GM12878 (cell line): Measurements from ENCODE around the gene DIP2C. TPM values are rescaled to one million over a fixed set of nuclear protein-coding genes. Genes with fewer than 3 reads are reported as not detected.

ENCODE experiments used
- ATAC-seq: fragments of 200-7000 bp; cut with Tn5 transposase; 3 replicates; pipeline ENCODE4 v1.9.1; 2020; ENCODE audit warnings: mild to moderate bottlenecking, moderate library complexity
- BruUV-seq: library from RNA; stranded (reverse); fragments of 400-500 nt; replicated peaks from 2 replicates; lab custom pipeline; 2021; lab: Mats Ljungman, UMichigan
- CTCF ChIA-PET: fragments of 300-600 bp; sonication (Branson Sonifier 250); formaldehyde crosslinking; extraction: SDS; loops from one replicate; lab custom pipeline; 2021; ENCODE audit warnings: inconsistent platforms; lab: Yijun Ruan, JAX
- POLR2A ChIA-PET: fragments of 350-600 bp; formaldehyde crosslinking; extraction: SDS; loops from one replicate; lab custom pipeline; 2021; ENCODE audit warnings: inconsistent platforms; lab: Charles Lee
- RAD21 ChIA-PET: fragments of 300-600 bp; sonication (Branson Sonifier 250); formaldehyde crosslinking; loops from one replicate; lab custom pipeline; 2023; ENCODE audit warnings: antibody characterized with exemption; ENCODE audit not compliant: unreplicated experiment; lab: Charles Lee
- SMC1A ChIA-PET: fragments of 300-600 bp; sonication (Branson Sonifier 250); formaldehyde crosslinking; loops from one replicate; lab custom pipeline; 2023; ENCODE audit not compliant: unreplicated experiment, uncharacterized antibody; lab: Charles Lee
- DNase-seq: peaks from one replicate; pipeline ENCODE4 v3.0.0-alpha.2; 2011; ENCODE audit warnings: low read depth, low spot score
- FAIRE-seq: peaks from 3 replicates; lab custom pipeline; 2011; peaks lifted over from hg19 to GRCh38; lab: Jason Lieb, UNC
- H2AFZ ChIP-seq: 2 replicates; pipeline ENCODE4 v1.6.0; 2011; ENCODE audit warnings: low read depth, low read length, control low read depth; ENCODE audit not compliant: control insufficient read depth
- H3K27ac ChIP-seq: 2 replicates; pipeline ENCODE4 v1.5.1; 2011; ENCODE audit warnings: control low read depth; ENCODE audit not compliant: control insufficient read depth, insufficient read depth
- H3K27me3 ChIP-seq, 2 experiments: replicated peaks in 1 of 2; 2 replicates each; pipeline versions ENCODE4 v1.6.0 to v1.6.1; 2011; ENCODE audit warnings: low read length in 1 of 2; ENCODE audit not compliant: control insufficient read depth in 2 of 2, insufficient read depth in 2 of 2
- H3K36me3 ChIP-seq, 2 experiments: 2 replicates each; pipeline ENCODE4 v1.5.1; 2011; ENCODE audit warnings: low read length in 1 of 2; ENCODE audit not compliant: control insufficient read depth in 2 of 2, insufficient read depth in 2 of 2
- H3K4me1 ChIP-seq: 2 replicates; pipeline ENCODE4 v1.6.1; 2011; ENCODE audit warnings: mild to moderate bottlenecking, low read length, moderate library complexity, mixed read lengths; ENCODE audit not compliant: control insufficient read depth, insufficient read depth
- H3K4me2 ChIP-seq: 2 replicates; pipeline ENCODE4 v1.6.0; 2011; ENCODE audit warnings: control low read depth; ENCODE audit not compliant: control insufficient read depth, insufficient read depth
- H3K4me3 ChIP-seq: fragments of 200-600 bp; sonication (generic); 2 replicates; pipeline ENCODE4 v1.5.1; 2016
- H3K79me2 ChIP-seq: 2 replicates; pipeline ENCODE4 v1.6.0; 2011; ENCODE audit warnings: low read length; ENCODE audit not compliant: control insufficient read depth, insufficient read depth
- H3K9ac ChIP-seq: 2 replicates; pipeline ENCODE4 v1.8.0; 2011; ENCODE audit warnings: low read length, control low read depth, mixed read lengths; ENCODE audit not compliant: control insufficient read depth, insufficient read depth
- H3K9me3 ChIP-seq: replicated peaks from 3 replicates; pipeline ENCODE4 v1.5.1; 2011; ENCODE audit warnings: mild to moderate bottlenecking, low read length; ENCODE audit not compliant: control insufficient read depth, insufficient read depth
- H4K20me1 ChIP-seq: 2 replicates; pipeline ENCODE4 v1.6.0; 2011; ENCODE audit not compliant: control insufficient read depth, insufficient read depth
- BRCA1 ChIP-seq: IDR thresholded peaks from 2 replicates; pipeline ENCODE4 v1.6.1; 2011; ENCODE audit warnings: low read depth, low read length, improper control_type of control experiment
- CEBPB ChIP-seq, 2 experiments: fragments of 150-350 bp in 1 of 2; IDR thresholded peaks; 2 replicates each; pipeline ENCODE4 v1.6.1; 2012 to 2014; ENCODE audit warnings: low read depth in 2 of 2, low read length in 2 of 2, borderline replicate concordance in 1 of 2, inconsistent platforms in 1 of 2
- CHD1 ChIP-seq: IDR thresholded peaks from 2 replicates; pipeline ENCODE4 v1.6.1; 2012; ENCODE audit warnings: low read depth, low read length, improper control_type of control experiment
- GABPA ChIP-seq: IDR thresholded peaks from 2 replicates; pipeline ENCODE4 v1.6.1; 2014; ENCODE audit warnings: antibody characterized with exemption, low read depth, mild to moderate bottlenecking, inconsistent platforms
- MTA3 ChIP-seq: IDR thresholded peaks from 2 replicates; pipeline ENCODE4 v1.6.1; 2012; ENCODE audit warnings: low read length, inconsistent platforms, borderline replicate concordance
- NKRF ChIP-seq: fragments of 450-650 bp; conservative IDR thresholded peaks from 2 replicates; pipeline ENCODE4 v1.6.1; 2017; ENCODE audit warnings: mild to moderate bottlenecking, moderate library complexity
- RFX5 ChIP-seq: IDR thresholded peaks from 2 replicates; pipeline ENCODE4 v1.6.1; 2011; ENCODE audit warnings: low read depth, low read length, improper control_type of control experiment
- SP1 ChIP-seq: IDR thresholded peaks from one replicate; pipeline ENCODE4 v1.6.1; 2011; ENCODE audit warnings: low read depth, low read length
- STAT3 ChIP-seq: IDR thresholded peaks from 2 replicates; pipeline ENCODE4 v1.6.1; 2011; ENCODE audit warnings: low read depth, low read length, improper control_type of control experiment
- TAF1 ChIP-seq: IDR thresholded peaks from 2 replicates; pipeline ENCODE4 v1.6.1; 2011; ENCODE audit warnings: mild to moderate bottlenecking, low read depth, low read length, borderline replicate concordance
- TARDBP ChIP-seq: IDR thresholded peaks from 2 replicates; pipeline ENCODE4 v1.6.1; 2016; ENCODE audit warnings: borderline replicate concordance
- WRNIP1 ChIP-seq: IDR thresholded peaks from 2 replicates; pipeline ENCODE4 v1.6.1; 2011; ENCODE audit warnings: low read depth, low read length, improper control_type of control experiment, borderline replicate concordance
- WGBS: methylation state at CpG from one replicate; pipeline ENCODE4 v1.1.6; 2016; ENCODE audit warnings: low lambda C conversion rate; ENCODE audit not compliant: insufficient replicate concordance, insufficient coverage; ENCODE audit errors: missing lambda C conversion rate; 5-methylcytosine and 5-hydroxymethylcytosine counted together
- in situ Hi-C: fragments of 300-500 bp; cut with MboI; formaldehyde crosslinking; loops from 9 replicates; pipeline ENCODE4 v1.14.3; 2018; ENCODE audit warnings: mixed read lengths
- intact Hi-C: fragments of 100-400 bp; cut with micrococcal nuclease; formaldehyde crosslinking; loops from one replicate; pipeline ENCODE4 v1.14.2; 2022; ENCODE audit not compliant: unreplicated experiment
- polyA plus RNA-seq, 11 experiments: library from polyadenylated mRNA; depleted of rRNA in 4 of 11; unstranded in 6 of 11; stranded (reverse) in 5 of 11; fragments of >200 nt; fragmentation: Nextera tagmentation in 4 of 11; fragmentation: Illumina TruSeq in 1 of 11; extraction: Ambion mirVana in 4 of 11; extraction: Trizol in 1 of 11; gene quantifications; 1 replicate in 1 of 11; 2 replicates in 10 of 11; pipeline versions ENCODE4 v1.2.1 to v1.2.3, GENCODE V29; 2011 to 2016; ENCODE audit warnings: inconsistent platforms in 2 of 11, missing spikeins in 2 of 11, low read depth in 1 of 11
- total RNA-seq, 4 experiments: library from RNA; depleted of rRNA in 3 of 4; stranded (reverse); fragments of >200 nt in 3 of 4; fragmentation: Illumina TruSeq in 1 of 4; extraction: Trizol in 1 of 4; gene quantifications; 2 replicates each; pipeline versions ENCODE4 v1.2.1 to v1.2.3, GENCODE V29; 2013 to 2021

DIP2C gene
- total and polyA plus RNA-seq, 10 of the 15 experiments (the other 5 are each of a cell fraction or from before 2014, with no cell fraction given) = 0.01 to 0.10 (median 0.06) TPM

GRCh38 chr10:660970-661596 is 28.4 kb downstream of the DIP2C start:
- DNase-seq (no peak), FAIRE-seq (no peak), ATAC-seq (no peak)
- in situ Hi-C loops (no loop called here), intact Hi-C loops (no loop called here)
- Histone ChIP-seq H3K27ac (no peak overlapping the region), H3K9me3 (no peaks in the 10 kb centered on the region), H3K4me3 (no peak overlapping the region), H3K9ac (no peak overlapping the region), H2AFZ (no peak overlapping the region), H3K36me3 (no peaks in the 10 kb centered on the region), H3K79me2 (no peaks in the 10 kb centered on the region), H3K4me1 (no peaks in the 10 kb centered on the region), H3K27me3 (no peaks in the 10 kb centered on the region), H3K4me2 (no peak overlapping the region), H4K20me1 (no peaks in the 10 kb centered on the region)
- ChIA-PET POLR2A (no interaction called here), CTCF (no interaction called here), SMC1A (no interaction called here), RAD21 (no interaction called here)
- TF ChIP-seq SP1 = no peak
- TF ChIP-seq TAF1 = no peak
- TF ChIP-seq MTA3 = no peak
- TF ChIP-seq NKRF = no peak
- TF ChIP-seq RFX5 = no peak
- no peak for TF ChIP-seq CHD1
- no peak for TF ChIP-seq BRCA1
- no peak for TF ChIP-seq CEBPB (IDR thresholded peaks at IDR 0.05; ENCODE audit: borderline replicate concordance in 1 of 2, low read depth in 2 of 2, low read length in 2 of 2)
- TF ChIP-seq STAT3 = no peak
- TF ChIP-seq GABPA = no peak
- TF ChIP-seq WRNIP1 = no peak
- TF ChIP-seq TARDBP = no peak
- no TSS peak for BruUV-seq
- WGBS = 71% methylated on average over 9 of the region's 14 CpGs
